ENCODE measurements around the gene STRN4. TPM values are rescaled to one million over a fixed set of nuclear protein-coding genes. Genes with fewer than 3 reads are reported as not detected.

The STRN4 gene
- total and polyA plus RNA-seq, 9 of the 15 experiments (the other 6 are each of a cell fraction or from before 2014, with no cell fraction given) = 0.62 to 83.7 (median 36.9) TPM

- TF ChIP-seq ZNF311 (CRISPR knock-in tag; IDR thresholded peaks at IDR 0.05) = no peak
- TF ChIP-seq NEUROD1 (IDR thresholded peaks at IDR 0.05; ENCODE audit: borderline replicate concordance, low read depth, low read length, partially characterized antibody) = peak; percentile 13
- TF ChIP-seq, protein P1, sequence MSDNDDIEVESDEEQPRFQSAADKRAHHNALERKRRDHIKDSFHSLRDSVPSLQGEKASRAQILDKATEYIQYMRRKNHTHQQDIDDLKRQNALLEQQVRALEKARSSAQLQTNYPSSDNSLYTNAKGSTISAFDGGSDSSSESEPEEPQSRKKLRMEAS (CRISPR knock-in tag; IDR thresholded peaks at IDR 0.05) = peak; percentile 77
- peak; percentile 63 for TF ChIP-seq ARID1B (IDR thresholded peaks at IDR 0.05)
- TF ChIP-seq RBFOX2 (IDR thresholded peaks at IDR 0.05; ENCODE audit: low read depth, low read length) = 0 out of 2 replicates have a peak, but pooled peaks have one; percentile 37
Observed at GRCh38 chr19:46731007-46731501, 15.2 kb downstream of the STRN4 start (continued).

- DNase-seq (ENCODE audit: extremely low read depth in 1 of 4, low spot score in 3 of 4) (no peak), ATAC-seq (no peak), FAIRE-seq (no peak)
- peaks cover 8% of the 10 kb centered on the region for H3K9me1 ChIP-seq (ENCODE audit: control insufficient read depth, insufficient read depth, low read length)
- H3K27me3 ChIP-seq (ENCODE audit: control insufficient read depth in 2 of 2, insufficient read depth in 2 of 2, low read length in 2 of 2) = no peaks in the 10 kb centered on the region
- H3K36me3 ChIP-seq (ENCODE audit: control insufficient read depth, insufficient read depth, low read length) = peaks cover 98% of the 10 kb centered on the region
- TF ChIP-seq NR4A1 (CRISPR knock-in tag; IDR thresholded peaks at IDR 0.05) (0 out of 2 replicates have a peak, but pooled peaks have one; percentile 36), NR4A1 (tag; IDR thresholded peaks at IDR 0.05) (no peak), RBFOX2 (IDR thresholded peaks at IDR 0.05; ENCODE audit: low read depth, low read length) (0 out of 2 replicates have a peak, but pooled peaks have one; percentile 45)
- TF ChIP-seq, protein P2, sequence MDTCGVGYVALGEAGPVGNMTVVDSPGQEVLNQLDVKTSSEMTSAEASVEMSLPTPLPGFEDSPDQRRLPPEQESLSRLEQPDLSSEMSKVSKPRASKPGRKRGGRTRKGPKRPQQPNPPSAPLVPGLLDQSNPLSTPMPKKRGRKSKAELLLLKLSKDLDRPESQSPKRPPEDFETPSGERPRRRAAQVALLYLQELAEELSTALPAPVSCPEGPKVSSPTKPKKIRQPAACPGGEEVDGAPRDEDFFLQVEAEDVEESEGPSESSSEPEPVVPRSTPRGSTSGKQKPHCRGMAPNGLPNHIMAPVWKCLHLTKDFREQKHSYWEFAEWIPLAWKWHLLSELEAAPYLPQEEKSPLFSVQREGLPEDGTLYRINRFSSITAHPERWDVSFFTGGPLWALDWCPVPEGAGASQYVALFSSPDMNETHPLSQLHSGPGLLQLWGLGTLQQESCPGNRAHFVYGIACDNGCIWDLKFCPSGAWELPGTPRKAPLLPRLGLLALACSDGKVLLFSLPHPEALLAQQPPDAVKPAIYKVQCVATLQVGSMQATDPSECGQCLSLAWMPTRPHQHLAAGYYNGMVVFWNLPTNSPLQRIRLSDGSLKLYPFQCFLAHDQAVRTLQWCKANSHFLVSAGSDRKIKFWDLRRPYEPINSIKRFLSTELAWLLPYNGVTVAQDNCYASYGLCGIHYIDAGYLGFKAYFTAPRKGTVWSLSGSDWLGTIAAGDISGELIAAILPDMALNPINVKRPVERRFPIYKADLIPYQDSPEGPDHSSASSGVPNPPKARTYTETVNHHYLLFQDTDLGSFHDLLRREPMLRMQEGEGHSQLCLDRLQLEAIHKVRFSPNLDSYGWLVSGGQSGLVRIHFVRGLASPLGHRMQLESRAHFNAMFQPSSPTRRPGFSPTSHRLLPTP (IDR thresholded peaks at IDR 0.05; ENCODE audit: borderline replicate concordance, extremely low read depth, insufficient read length) = no peak
- no peak overlapping the region for H3K4me2 ChIP-seq (ENCODE audit: insufficient read depth, low read length)
- 93% methylated on average over 12 of the region's 14 CpGs for WGBS (ENCODE audit: insufficient coverage, low coverage, missing lambda C conversion rate)
- POLR2A ChIA-PET = interaction anchor here (0.6 to 2.0 kb wide), 10 partner anchors 9 to 397 kb away, joined by 3 to 12 read pairs (median 4); no protein-coding TSS in a partner anchor
- in situ Hi-C loops (cut with MboI) (no loop called here), intact Hi-C loops (cut with micrococcal nuclease) (no loop called here)
- H3K27ac ChIP-seq (ENCODE audit: extremely low read depth, low read depth, low read length) = peak overlapping the region; percentile 75
- H4K20me1 ChIP-seq (replicated peaks; ENCODE audit: control insufficient read depth, insufficient read depth, low read length) = peaks cover 37% of the 10 kb centered on the region
- H3K4me1 ChIP-seq (replicated peaks in 1 of 2; ENCODE audit: control insufficient read depth in 2 of 2, insufficient read depth in 2 of 2, low read length in 2 of 2) = peaks cover 26 to 65% of the 10 kb centered on the region in 2 experiments
- CTCF ChIA-PET (ENCODE audit: low intra/inter-chr PET ratio) = no interaction called here
- H2AFZ ChIP-seq (ENCODE audit: low read depth, low read length) = no peak overlapping the region
- H3K79me2 ChIP-seq (ENCODE audit: control insufficient read depth, insufficient read depth, low read length) = peaks cover 66% of the 10 kb centered on the region
- no peaks in the 10 kb centered on the region for H3K9me3 ChIP-seq (replicated peaks; ENCODE audit: control insufficient read depth, insufficient read depth, low read depth, low read length)
- H3K4me3 ChIP-seq = no peak overlapping the region
- BruUV-seq (replicated peaks) = no TSS peak
- peak overlapping the region; percentile 13 to 67; a peak in 3 of 4 replicates for H3K9ac ChIP-seq (ENCODE audit: insufficient read depth in 1 of 2, low read depth in 2 of 2, low read length in 2 of 2)
Observed at GRCh38 chr19:46730595-46730994, 15.7 kb downstream of the STRN4 start.
